Measurements from ENCODE around the gene PLBD2. TPM values are rescaled to one million over a fixed set of nuclear protein-coding genes. Genes with fewer than 3 reads are reported as not detected.

Gene PLBD2
- total and polyA plus RNA-seq, 9 of the 15 experiments (the other 6 are each of a cell fraction or from before 2014, with no cell fraction given), result 2.4 to 37.4 (median 6.0) TPM

- no peak for TF ChIP-seq ZMIZ1 (IDR thresholded peaks at IDR 0.05; ENCODE audit: low read depth in 2 of 2, low read length in 2 of 2)
- no peak; the same call in 1 of the 2 replicates for TF ChIP-seq ZNF592 (IDR thresholded peaks at IDR 0.05)
- no peak for TF ChIP-seq HDAC3 (IDR thresholded peaks at IDR 0.05; ENCODE audit: borderline replicate concordance, partially characterized antibody)
- no peak for TF ChIP-seq ZBTB8A (IDR thresholded peaks at IDR 0.05; ENCODE audit: partially characterized antibody)
- TF ChIP-seq KLF13 (tag; IDR thresholded peaks at IDR 0.05; ENCODE audit: borderline replicate concordance, low read depth), result no peak
- no peak for TF ChIP-seq ZBED1 (IDR thresholded peaks at IDR 0.05)
- TF ChIP-seq MITF (IDR thresholded peaks at IDR 0.05), result peak; percentile 84
- TF ChIP-seq ZNF197 (CRISPR knock-in tag; IDR thresholded peaks at IDR 0.05; ENCODE audit: low read depth), result peak; percentile 50; the same call in 1 of the 2 replicates
- TF ChIP-seq ZNF609 (CRISPR knock-in tag; IDR thresholded peaks at IDR 0.05; ENCODE audit: borderline replicate concordance), result no peak
- TF ChIP-seq ATF7 (IDR thresholded peaks at IDR 0.05), result peak; percentile 57
These were observed 57.8 kb downstream of the PLBD2 start (continued) for GRCh38 chr12:113416091-113416754.

Data from K562 (cell line).